Lung microvascular endothelial cell (primary cell): Measurements from ENCODE around the gene OR5F1. TPM values are rescaled to one million over a fixed set of nuclear protein-coding genes. Genes with fewer than 3 reads are reported as not detected.

Experiments used
- DNase-seq, 2 donors: peaks; one replicate each; pipeline versions ENCODE4 v3.0.0 to v3.0.0-alpha.2; 2010; ENCODE audit warnings: low read depth in 2 of 2
- total RNA-seq: library from RNA; depleted of rRNA; stranded (reverse); fragments of >200 nt; gene quantifications from 2 replicates; pipeline ENCODE4 v1.2.1, GENCODE V29; 2014

Gene OR5F1
- total RNA-seq: not detected in 2 replicates

DNA sequence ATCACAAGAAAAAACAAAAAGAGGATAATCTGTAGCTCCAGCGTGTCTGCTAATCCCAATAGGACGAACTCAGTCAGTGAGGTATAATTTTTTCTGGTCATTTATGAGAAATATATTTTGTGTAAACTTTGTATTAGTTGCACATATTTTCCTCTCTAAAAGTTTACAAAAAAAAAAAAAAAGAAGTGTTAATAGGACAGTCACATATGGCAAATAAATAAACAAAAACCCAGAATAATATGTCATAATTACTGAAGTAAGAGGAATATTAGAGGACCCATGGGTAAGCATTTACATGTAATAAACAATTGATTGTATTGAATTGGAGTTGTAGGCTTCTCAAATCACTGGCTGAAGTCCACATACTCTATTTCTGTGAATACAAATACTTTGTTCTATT is at the start of gene OR5F1:
Gene OR5F1, minus strand, starts transcription at position 101 of the 400 bp plus-strand sequence. Its CDS starts 0 bp downstream, at position 101.
- no peak for DNase-seq

DNA sequence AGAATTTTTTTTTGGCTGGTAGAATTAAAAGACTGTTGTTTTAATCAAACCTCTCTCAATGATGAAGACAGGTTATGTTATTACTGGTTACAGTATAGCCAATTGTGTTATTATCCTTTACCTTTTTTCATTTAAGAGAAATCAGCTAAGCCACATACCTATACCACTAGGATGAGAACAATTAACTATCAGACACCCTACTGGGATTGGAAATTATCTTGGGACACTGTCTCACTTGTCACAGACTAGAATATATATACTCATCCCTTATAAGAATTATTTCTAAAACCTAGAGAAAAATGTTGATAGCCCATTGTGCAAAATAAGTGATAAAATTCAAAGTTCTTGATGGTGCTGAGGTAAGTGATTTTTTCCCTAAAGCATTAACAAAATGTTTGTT is 32.9 kb upstream of the OR5F1 start, which contains the start of gene OR5AS1:
Gene OR5AS1, plus strand, starts transcription at position 301 of the 400 bp plus-strand sequence. CDS start 2,765 bp downstream, outside the sequence.
- no peak for DNase-seq

DNA sequence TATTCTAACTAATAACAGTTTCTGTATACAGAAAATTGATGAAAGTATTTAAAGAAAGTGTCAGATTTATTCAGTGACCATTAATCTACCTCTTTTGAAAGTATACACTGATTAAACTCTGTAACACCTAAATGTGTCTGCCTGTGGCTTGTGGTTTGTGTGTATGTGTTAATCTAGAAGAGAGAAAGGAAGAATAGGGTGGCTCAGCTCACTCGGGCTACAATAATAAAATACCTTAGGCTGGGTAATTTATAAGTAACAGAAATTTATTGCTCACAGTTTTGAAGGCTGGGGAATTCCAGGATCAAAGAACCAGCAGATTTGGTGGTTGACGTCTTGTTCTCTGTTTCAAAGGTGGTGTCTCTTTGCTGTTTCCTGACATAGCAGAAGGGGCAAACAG is 19.4 kb upstream of the OR5F1 start:
- DNase-seq: no peak

DNA sequence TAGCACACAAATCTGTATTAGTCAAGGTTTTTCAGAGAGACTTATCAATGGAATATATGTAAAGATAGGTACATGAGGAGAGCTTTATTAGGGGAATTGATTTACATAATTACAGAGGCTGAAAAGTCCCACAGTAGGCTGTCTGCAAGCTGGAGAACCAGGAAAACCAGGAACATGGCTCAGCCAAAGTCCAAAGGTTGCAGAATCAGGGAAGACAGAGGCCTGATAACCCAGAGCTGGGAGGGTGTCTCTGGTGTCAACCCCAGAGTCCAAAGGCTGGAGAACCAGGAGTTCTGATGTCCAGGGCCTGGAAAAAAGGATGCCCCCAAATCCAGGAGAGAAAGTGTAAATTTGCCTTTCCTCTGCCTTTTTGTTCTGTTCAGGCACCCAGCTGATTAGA is 16.3 kb upstream of the OR5F1 start:
- DNase-seq: no peak

DNA sequence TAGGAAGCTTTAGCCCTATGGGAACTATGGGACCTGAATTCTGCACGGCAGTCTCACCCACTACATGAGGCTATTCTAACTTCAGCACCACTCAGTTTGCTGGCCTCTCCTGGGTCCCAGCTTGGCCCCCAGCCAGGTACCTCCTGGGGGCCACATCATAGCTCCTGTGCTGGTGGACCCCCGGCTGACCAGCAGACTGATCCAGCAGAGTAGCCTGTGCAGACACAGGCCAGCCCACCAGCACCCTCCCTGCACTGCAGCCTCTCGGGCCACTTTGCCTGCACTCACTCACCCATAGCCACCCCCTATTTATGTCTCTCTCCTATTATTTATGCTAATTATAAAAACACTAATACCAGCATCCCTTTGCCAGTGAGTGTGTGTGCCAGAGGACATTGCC is 23.5 kb downstream of the OR5F1 start:
- DNase-seq: no peak

DNA sequence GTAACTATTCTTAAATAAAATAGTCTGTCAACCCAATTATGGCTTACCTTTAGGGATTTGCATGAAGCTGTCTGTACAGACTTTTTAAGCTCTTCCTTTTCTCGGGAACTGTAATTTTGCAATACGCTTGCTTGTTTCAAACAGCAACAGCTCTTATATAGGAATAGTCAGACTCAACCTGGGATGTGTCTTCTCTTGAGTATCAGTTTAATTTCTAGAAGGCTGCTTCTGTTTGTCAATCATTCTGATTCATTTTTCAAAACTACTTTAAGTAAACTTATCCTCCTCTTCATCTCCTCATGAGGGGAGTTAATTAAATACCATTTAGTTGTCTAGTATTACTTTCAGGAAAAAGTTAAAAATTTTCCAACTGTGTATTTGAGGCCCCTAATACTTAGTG is 24.6 kb downstream of the OR5F1 start, which contains the start of gene OR10AG1:
Gene OR10AG1, minus strand, starts transcription at position 101 of the 400 bp plus-strand sequence. Its CDS starts 38 bp downstream, at position 63.
- DNase-seq: no peak

DNA sequence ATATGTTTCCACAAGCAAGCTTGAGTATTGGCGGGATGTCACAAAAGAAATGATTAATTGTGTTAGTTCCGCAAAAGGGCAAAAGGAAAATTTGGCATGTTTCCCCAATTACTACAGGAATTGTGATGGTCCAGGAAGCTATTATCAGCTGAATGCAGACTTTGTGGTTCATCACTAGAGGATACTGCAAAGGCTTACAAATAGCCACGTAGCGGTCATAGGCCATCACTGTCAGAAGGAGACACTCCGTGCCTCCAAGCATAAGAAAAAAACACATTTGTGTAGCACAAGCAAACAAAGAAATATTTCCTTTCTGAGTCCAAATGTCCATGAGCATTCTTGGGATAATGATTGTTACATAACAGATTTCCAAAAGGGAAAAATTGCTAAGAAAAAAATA is 26.5 kb downstream of the OR5F1 start:
- no peak for DNase-seq

DNA sequence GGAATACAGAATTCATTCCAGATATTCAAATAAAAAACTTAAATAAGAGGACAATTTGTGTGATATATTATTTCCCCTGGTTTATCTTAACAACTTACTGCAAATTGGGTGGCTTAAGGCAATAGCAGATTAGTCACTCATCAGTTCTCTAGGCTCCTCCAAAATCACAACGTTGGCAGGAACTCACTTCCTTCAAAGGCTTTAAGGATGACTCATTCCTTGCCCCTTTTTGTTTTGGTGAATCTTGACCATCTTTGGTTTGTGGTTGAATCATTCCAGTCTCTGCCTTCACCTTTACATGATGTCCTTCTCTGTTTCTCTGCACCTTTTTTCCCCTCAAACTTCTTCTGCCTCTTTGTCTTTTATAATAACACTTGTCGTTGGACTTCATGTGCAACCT is 28.0 kb downstream of the OR5F1 start:
- DNase-seq: no peak

DNA sequence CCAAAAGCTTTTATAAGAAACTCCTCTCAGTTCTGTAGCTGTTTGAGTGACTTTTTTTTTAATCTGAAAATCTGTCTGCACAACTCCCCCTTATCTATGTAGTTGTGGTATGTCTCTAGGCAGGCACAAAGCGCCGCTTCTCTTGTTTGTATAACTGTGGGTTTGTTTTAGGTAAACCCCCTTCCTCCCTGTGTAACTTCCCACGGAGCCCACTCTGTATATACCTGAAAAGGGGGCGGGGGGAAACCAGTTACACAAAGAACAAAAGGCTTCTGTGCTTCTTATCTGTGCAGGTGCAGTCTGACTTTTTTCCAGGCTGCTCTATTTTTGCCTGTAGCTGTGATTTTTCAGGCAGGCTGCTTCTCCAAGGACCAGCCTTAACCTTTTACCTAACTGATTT is 37.9 kb downstream of the OR5F1 start:
- DNase-seq: no peak

DNA sequence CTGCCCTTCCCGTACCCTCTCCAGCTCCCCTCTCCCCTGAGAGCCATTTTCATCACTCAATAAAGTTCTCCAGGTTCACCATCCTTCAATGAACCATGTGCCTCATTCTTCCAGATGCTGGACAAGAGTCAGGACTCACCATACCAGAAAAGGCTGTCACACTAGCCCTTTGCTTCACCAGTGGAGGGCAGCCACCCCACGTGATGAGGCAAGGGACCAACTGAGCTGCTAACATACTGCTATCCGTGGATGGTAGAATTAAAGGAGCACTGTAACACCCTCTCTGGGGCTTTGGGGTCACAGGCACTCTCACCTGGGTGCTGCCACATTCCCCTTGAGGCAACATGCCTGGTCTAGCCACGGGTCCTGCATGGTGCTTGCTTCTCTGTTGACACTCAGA is 45.1 kb downstream of the OR5F1 start:
- no peak for DNase-seq

Other genes starting within 250 kb of the OR5F1 start
- not detected in 2 replicates for gene OR5D13, start 221.2 kb downstream of the OR5F1 start, total RNA-seq
- gene OR5D14, start 199.1 kb downstream of the OR5F1 start, total RNA-seq: not detected in 2 replicates
- gene OR5L1, start 183.3 kb downstream of the OR5F1 start, total RNA-seq: not detected in 2 replicates
- gene OR5D18, start 175.0 kb downstream of the OR5F1 start, total RNA-seq: not detected in 2 replicates
- not detected in 2 replicates for gene OR5L2, start 167.4 kb downstream of the OR5F1 start, total RNA-seq
- gene OR5D16, start 155.9 kb downstream of the OR5F1 start, total RNA-seq: not detected in 2 replicates
- not detected in 2 replicates for gene TRIM51, start 111.3 kb downstream of the OR5F1 start, total RNA-seq
- gene OR5W2, start 80.0 kb downstream of the OR5F1 start, total RNA-seq: not detected in 2 replicates
- not detected in 2 replicates for gene OR5I1, start 58.2 kb downstream of the OR5F1 start, total RNA-seq
- not detected in 2 replicates for gene OR10AG1, start 24.7 kb downstream of the OR5F1 start, total RNA-seq
- not detected in 2 replicates for gene OR5AS1, start 33.0 kb upstream of the OR5F1 start, total RNA-seq
- not detected in 2 replicates for gene OR8I2, start 98.7 kb upstream of the OR5F1 start, total RNA-seq
- gene OR8H2, start 109.1 kb upstream of the OR5F1 start, total RNA-seq: not detected in 2 replicates
- gene OR8H3, start 127.7 kb upstream of the OR5F1 start, total RNA-seq: not detected in 2 replicates
- gene OR8J3, start 145.6 kb upstream of the OR5F1 start, total RNA-seq: not detected in 2 replicates
- gene OR8K5, start 165.7 kb upstream of the OR5F1 start, total RNA-seq: not detected in 2 replicates
- gene OR5J2, start 182.0 kb upstream of the OR5F1 start, total RNA-seq: not detected in 2 replicates
- gene OR5T2, start 239.6 kb upstream of the OR5F1 start, total RNA-seq: not detected in 2 replicates